GM23338 (cell line): Measurements from ENCODE around the gene PELI1.

ENCODE experiments used
- CREB1 ChIP-seq: fragments of 250-450 bp; sonication (Bioruptor Pico); IDR thresholded peaks from 2 replicates; pipeline ENCODE4 v1.5.0; 2020; ENCODE audit warnings: low read depth, mild to moderate bottlenecking, moderate library complexity
- EZH2 ChIP-seq: fragments of 200-600 bp; sonication (generic); IDR thresholded peaks from one replicate; pipeline ENCODE4 v1.8.0; 2017; ENCODE audit warnings: antibody characterized with exemption, mild to moderate bottlenecking, low read depth; ENCODE audit not compliant: unreplicated experiment
- EZH2phosphoT487 ChIP-seq: fragments of 200-600 bp; sonication (generic); IDR thresholded peaks from one replicate; pipeline ENCODE4 v1.8.1; 2018; ENCODE audit warnings: antibody characterized with exemption; ENCODE audit not compliant: unreplicated experiment
- JUNB ChIP-seq: IDR thresholded peaks from one replicate; pipeline ENCODE4 v1.6.1; 2016; ENCODE audit warnings: antibody characterized with exemption; ENCODE audit not compliant: unreplicated experiment
- NANOG ChIP-seq: IDR thresholded peaks from 2 replicates; pipeline ENCODE4 v1.6.1; 2016; ENCODE audit warnings: antibody characterized with exemption, borderline replicate concordance
- POLR2AphosphoS5 ChIP-seq: IDR thresholded peaks from 2 replicates; pipeline ENCODE4 v1.6.1; 2016; ENCODE audit warnings: antibody characterized with exemption, low read depth
- STAT1 ChIP-seq: IDR thresholded peaks from one replicate; pipeline ENCODE4 v1.6.1; 2016; ENCODE audit warnings: antibody characterized with exemption; ENCODE audit not compliant: unreplicated experiment
- ZNF114 ChIP-seq: fragments of 250-450 bp; sonication (Bioruptor Pico); IDR thresholded peaks from 2 replicates; pipeline ENCODE4 v1.5.0; 2020; ENCODE audit warnings: mild to moderate bottlenecking, moderate library complexity
- TF ChIP-seq, protein P1 (sequence below), 2 experiments: fragments of 200-600 bp in 1 of 2; sonication (generic) in 1 of 2; conservative IDR thresholded peaks; 2 replicates each; pipeline versions ENCODE4 v1.5.1 to v1.6.1; 2016 to 2017; ENCODE audit warnings: antibody characterized with exemption in 2 of 2, low read depth in 2 of 2, mild to moderate bottlenecking in 2 of 2, moderate library complexity in 1 of 2
- TF ChIP-seq, protein P2 (sequence below): IDR thresholded peaks from one replicate; pipeline ENCODE4 v1.6.1; 2018; ENCODE audit warnings: antibody characterized with exemption; ENCODE audit not compliant: unreplicated experiment

DNA sequence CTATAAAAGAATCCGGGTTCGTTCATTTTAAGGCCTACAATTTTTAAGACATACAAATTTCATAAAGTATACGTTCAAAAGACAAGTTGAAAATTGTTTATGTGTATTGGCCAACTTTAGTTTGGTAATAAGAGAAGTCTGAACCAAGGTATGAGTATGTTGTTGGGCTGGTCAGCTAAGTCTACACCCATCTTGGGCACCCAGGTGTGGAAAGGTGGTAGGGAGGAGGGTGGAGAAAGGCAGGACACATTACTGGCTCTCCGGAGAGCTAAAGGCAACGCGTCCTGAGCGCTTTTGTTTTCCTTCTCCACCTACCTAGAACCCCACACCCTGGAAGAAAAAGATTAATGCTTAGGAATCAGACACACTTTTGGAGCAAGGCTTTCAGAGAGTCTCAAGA is 899 bp upstream of the PELI1 start:
- no peak for TF ChIP-seq POLR2AphosphoS5
- TF ChIP-seq, protein P1, sequence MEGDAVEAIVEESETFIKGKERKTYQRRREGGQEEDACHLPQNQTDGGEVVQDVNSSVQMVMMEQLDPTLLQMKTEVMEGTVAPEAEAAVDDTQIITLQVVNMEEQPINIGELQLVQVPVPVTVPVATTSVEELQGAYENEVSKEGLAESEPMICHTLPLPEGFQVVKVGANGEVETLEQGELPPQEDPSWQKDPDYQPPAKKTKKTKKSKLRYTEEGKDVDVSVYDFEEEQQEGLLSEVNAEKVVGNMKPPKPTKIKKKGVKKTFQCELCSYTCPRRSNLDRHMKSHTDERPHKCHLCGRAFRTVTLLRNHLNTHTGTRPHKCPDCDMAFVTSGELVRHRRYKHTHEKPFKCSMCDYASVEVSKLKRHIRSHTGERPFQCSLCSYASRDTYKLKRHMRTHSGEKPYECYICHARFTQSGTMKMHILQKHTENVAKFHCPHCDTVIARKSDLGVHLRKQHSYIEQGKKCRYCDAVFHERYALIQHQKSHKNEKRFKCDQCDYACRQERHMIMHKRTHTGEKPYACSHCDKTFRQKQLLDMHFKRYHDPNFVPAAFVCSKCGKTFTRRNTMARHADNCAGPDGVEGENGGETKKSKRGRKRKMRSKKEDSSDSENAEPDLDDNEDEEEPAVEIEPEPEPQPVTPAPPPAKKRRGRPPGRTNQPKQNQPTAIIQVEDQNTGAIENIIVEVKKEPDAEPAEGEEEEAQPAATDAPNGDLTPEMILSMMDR (conservative IDR thresholded peaks at IDR 0.05; ENCODE audit: low read depth in 2 of 2), result no peak
- no peak for TF ChIP-seq CREB1 (CRISPR knock-in tag)
- TF ChIP-seq EZH2, result no peak
- no peak for TF ChIP-seq JUNB
- TF ChIP-seq, protein P2, sequence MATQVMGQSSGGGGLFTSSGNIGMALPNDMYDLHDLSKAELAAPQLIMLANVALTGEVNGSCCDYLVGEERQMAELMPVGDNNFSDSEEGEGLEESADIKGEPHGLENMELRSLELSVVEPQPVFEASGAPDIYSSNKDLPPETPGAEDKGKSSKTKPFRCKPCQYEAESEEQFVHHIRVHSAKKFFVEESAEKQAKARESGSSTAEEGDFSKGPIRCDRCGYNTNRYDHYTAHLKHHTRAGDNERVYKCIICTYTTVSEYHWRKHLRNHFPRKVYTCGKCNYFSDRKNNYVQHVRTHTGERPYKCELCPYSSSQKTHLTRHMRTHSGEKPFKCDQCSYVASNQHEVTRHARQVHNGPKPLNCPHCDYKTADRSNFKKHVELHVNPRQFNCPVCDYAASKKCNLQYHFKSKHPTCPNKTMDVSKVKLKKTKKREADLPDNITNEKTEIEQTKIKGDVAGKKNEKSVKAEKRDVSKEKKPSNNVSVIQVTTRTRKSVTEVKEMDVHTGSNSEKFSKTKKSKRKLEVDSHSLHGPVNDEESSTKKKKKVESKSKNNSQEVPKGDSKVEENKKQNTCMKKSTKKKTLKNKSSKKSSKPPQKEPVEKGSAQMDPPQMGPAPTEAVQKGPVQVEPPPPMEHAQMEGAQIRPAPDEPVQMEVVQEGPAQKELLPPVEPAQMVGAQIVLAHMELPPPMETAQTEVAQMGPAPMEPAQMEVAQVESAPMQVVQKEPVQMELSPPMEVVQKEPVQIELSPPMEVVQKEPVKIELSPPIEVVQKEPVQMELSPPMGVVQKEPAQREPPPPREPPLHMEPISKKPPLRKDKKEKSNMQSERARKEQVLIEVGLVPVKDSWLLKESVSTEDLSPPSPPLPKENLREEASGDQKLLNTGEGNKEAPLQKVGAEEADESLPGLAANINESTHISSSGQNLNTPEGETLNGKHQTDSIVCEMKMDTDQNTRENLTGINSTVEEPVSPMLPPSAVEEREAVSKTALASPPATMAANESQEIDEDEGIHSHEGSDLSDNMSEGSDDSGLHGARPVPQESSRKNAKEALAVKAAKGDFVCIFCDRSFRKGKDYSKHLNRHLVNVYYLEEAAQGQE, result no peak
- no peak for TF ChIP-seq NANOG
- TF ChIP-seq ZNF114, result no peak
- no peak for TF ChIP-seq EZH2phosphoT487
- no peak for TF ChIP-seq STAT1
